Breast epithelium (tissue), 4 donors: Measurements from ENCODE around the gene SUPT16H. TPM values are rescaled to one million over a fixed set of nuclear protein-coding genes. Genes with fewer than 3 reads are reported as not detected.

Experiments used
- DNase-seq, 2 donors: peaks; one replicate each; pipeline ENCODE4 v3.0.0-alpha.2; 2019; ENCODE audit warnings: low spot score in 2 of 2
- H3K27ac ChIP-seq, 2 donors: fragments of 200-600 bp; sonication (generic) in 1 of 2; one replicate each; pipeline ENCODE4 v1.5.1; 2016 to 2019; ENCODE audit warnings: mild to moderate bottlenecking in 1 of 2
- H3K27me3 ChIP-seq, 2 donors: fragments of 200-600 bp; sonication (generic) in 1 of 2; one replicate each; pipeline versions ENCODE4 v1.5.1 to v1.6.0; 2017 to 2019; ENCODE audit warnings: control low read depth in 1 of 2, mild to moderate bottlenecking in 1 of 2
- H3K36me3 ChIP-seq: fragments of 200-600 bp; one replicate; pipeline ENCODE4 v1.5.1; 2019
- H3K4me1 ChIP-seq, 2 donors: fragments of 200-600 bp; sonication (generic); one replicate each; pipeline ENCODE4 v1.5.1; 2016 to 2019; ENCODE audit warnings: control low read depth in 1 of 2
- H3K4me3 ChIP-seq, 3 donors: fragments of 200-600 bp; sonication (generic); 1 replicate in 2 of 3; 2 replicates in 1 of 3; pipeline ENCODE4 v1.5.1; 2016 to 2019; ENCODE audit warnings: mild to moderate bottlenecking in 3 of 3, moderate library complexity in 2 of 3
- H3K9me3 ChIP-seq, 2 donors: fragments of 200-600 bp; sonication (generic) in 1 of 2; one replicate each; pipeline ENCODE4 v1.5.1; 2016 to 2019; ENCODE audit warnings: control low read depth in 1 of 2
- POLR2A ChIP-seq: fragments of 450-650 bp; IDR thresholded peaks from one replicate; pipeline ENCODE4 v1.6.1; 2016; ENCODE audit warnings: antibody characterized with exemption, mild to moderate bottlenecking, moderate library complexity
- POLR2AphosphoS5 ChIP-seq, 3 donors: sonication (generic); formaldehyde crosslinking; IDR thresholded peaks; one replicate each; pipeline ENCODE4 v1.6.1; 2017; ENCODE audit warnings: antibody characterized with exemption in 3 of 3
- intact Hi-C: fragments of 100-400 bp; cut with DNase I; formaldehyde crosslinking; loops from one replicate; pipeline ENCODE4 v1.15.1; 2023; ENCODE audit warnings: low total_unique reads
- total RNA-seq, 3 donors: library from RNA; depleted of rRNA; stranded (reverse); fragments of >200 nt; gene quantifications; one replicate each; pipeline ENCODE4 v1.1.0, GENCODE V29; 2016
- TF ChIP-seq, protein P1 (sequence below), 3 donors: fragments of 450-650 bp; IDR thresholded peaks; one replicate each; pipeline ENCODE4 v1.5.1; 2016 to 2017; ENCODE audit warnings: antibody characterized with exemption in 3 of 3, mild to moderate bottlenecking in 3 of 3, moderate library complexity in 3 of 3

Gene SUPT16H
- 10 to 100 TPM; 66.1 to 79.3 (median 73.1) TPM for total RNA-seq

DNA sequence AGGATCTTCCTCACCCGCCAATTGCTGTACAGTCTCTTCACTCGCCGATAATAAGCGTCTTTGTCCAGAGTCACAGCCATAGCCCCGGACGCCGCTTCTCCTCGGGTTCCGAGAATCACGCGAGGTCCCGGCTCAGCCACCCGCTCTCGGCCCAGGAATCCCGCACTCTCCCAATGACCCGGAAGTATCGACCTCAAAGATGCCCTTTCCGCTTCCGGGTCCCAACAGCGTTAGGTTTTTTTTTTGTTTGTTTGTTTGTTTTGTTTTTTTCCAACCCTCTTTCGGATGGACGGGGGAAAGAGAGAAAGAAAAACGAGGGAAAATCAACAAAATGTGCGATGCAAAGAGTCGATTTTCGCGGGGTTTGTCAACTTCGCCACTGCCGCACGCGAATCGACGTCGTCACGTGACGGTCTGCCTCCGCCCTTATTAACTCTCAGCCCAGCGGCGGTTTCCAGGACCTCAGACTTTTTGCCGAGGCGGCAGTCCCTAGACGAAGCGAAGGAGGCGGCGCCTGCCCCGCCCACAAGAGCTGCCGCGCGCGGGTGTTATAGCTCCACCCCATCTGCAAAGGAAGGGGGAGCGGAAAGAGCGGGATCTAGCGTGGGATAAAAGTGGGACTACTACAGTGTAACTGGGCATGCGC is at the start of gene SUPT16H:
TSS of gene SUPT16H (minus strand) at position 172 of the 646 bp plus-strand sequence. CDS start at position 80, 92 bp downstream.
- H3K4me3 ChIP-seq, result peak within 1 kb of the TSS; percentile 62 to 71 (median 68)
- H3K27ac ChIP-seq, result peak within 1 kb of the TSS; percentile 79 to 84
- TF ChIP-seq POLR2AphosphoS5 (IDR thresholded peaks at IDR 0.05) (peak in 2 of 3 donors; percentile 60 to 83), POLR2A (peak; percentile 38)
- TF ChIP-seq, protein P1, sequence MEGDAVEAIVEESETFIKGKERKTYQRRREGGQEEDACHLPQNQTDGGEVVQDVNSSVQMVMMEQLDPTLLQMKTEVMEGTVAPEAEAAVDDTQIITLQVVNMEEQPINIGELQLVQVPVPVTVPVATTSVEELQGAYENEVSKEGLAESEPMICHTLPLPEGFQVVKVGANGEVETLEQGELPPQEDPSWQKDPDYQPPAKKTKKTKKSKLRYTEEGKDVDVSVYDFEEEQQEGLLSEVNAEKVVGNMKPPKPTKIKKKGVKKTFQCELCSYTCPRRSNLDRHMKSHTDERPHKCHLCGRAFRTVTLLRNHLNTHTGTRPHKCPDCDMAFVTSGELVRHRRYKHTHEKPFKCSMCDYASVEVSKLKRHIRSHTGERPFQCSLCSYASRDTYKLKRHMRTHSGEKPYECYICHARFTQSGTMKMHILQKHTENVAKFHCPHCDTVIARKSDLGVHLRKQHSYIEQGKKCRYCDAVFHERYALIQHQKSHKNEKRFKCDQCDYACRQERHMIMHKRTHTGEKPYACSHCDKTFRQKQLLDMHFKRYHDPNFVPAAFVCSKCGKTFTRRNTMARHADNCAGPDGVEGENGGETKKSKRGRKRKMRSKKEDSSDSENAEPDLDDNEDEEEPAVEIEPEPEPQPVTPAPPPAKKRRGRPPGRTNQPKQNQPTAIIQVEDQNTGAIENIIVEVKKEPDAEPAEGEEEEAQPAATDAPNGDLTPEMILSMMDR (IDR thresholded peaks at IDR 0.05), result peak in 1 of 3 donors; percentile 7
- DNase-seq, result peak; percentile 93 to 94
- intact Hi-C loops, result no loop called here
- peaks cover 4% of the 10 kb centered on the region for H3K36me3 ChIP-seq
- peaks cover 0 to 4% of the 10 kb centered on the region in 2 donors for H3K4me1 ChIP-seq
- H3K27me3 ChIP-seq, result no peaks in the 10 kb centered on the region
- H3K9me3 ChIP-seq, result no peaks in the 10 kb centered on the region

DNA sequence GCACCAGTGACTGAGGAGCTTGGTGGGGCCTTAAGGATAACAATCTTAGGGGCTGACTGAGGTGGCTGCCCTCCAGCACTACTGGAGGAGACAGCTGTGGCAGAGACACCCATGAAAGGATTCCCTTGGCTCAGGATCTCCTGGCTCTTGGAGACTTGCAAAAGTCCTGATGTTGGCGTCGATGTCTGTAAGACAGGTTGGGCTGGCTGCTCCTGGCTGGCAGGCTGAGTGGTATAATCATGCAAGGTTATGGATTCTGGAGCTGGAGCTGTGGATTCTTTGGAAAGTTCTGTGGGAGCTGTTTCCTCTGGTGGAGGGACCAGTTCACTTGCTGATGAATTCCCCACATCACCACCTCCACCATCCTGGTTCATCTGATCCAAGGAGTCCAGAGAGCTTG is 47.3 kb upstream of the SUPT16H start:
- peaks cover 0 to 7% of the 10 kb centered on the region in 2 donors for H3K4me1 ChIP-seq
- intact Hi-C loops, result no loop called here
- no peak for TF ChIP-seq POLR2A
- no peak for TF ChIP-seq POLR2AphosphoS5 (IDR thresholded peaks at IDR 0.05)
- TF ChIP-seq, protein P1 (IDR thresholded peaks at IDR 0.05), result no peak
- no peak overlapping the region for H3K4me3 ChIP-seq
- H3K9me3 ChIP-seq, result no peaks in the 10 kb centered on the region
- no peak for DNase-seq
- H3K27me3 ChIP-seq, result no peaks in the 10 kb centered on the region
- no peak overlapping the region for H3K27ac ChIP-seq
- H3K36me3 ChIP-seq, result peaks cover 8% of the 10 kb centered on the region

DNA sequence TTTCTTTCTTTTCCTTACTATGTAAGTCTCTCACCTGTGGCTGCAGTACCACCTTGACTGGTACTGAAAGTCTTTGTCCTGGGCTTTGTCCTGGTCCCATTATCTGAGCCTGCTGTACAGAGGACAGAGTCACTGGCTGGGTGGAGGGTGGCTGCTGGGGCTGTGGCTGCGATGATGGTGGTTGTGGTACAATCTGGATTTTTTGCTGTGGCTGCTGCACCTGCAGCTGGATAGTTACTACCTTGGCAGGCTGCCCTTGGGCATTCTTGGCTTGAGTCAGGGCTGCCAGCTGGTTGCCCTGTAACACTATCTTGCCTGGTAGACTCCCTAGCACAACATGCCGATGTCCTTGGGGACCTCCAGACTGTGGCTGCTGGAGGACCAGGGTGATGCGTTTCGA is 45.1 kb upstream of the SUPT16H start:
- TF ChIP-seq, protein P1 (IDR thresholded peaks at IDR 0.05), result no peak
- TF ChIP-seq POLR2AphosphoS5 (IDR thresholded peaks at IDR 0.05) (no peak), POLR2A (no peak)
- no peak overlapping the region for H3K27ac ChIP-seq
- no peak for DNase-seq
- H3K4me3 ChIP-seq, result no peak overlapping the region
- no peaks in the 10 kb centered on the region for H3K9me3 ChIP-seq
- H3K4me1 ChIP-seq, result no peaks in the 10 kb centered on the region
- peaks cover 8% of the 10 kb centered on the region for H3K36me3 ChIP-seq
- intact Hi-C loops, result no loop called here
- no peaks in the 10 kb centered on the region for H3K27me3 ChIP-seq

DNA sequence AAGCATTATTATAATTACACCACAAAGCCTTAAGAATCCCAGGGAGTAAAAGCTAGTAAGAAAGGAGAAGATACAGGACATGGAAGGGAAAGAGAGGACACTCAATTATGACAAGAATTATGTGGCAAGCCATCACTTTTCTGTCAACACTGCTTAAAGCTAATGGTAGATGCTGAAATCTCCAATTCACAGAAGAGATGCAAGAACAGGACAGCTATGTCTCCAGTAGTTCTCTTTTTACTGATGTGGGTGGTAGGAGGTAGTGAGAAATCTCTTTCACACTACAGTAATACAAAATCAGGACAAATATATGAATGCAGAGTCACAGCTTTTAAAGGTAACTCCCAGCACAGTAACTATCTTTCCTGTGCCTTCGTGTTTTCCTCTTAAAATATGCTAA is 42.9 kb upstream of the SUPT16H start:
- intact Hi-C loops, result no loop called here
- Histone ChIP-seq H3K36me3 (peaks cover 8% of the 10 kb centered on the region), H3K4me3 (no peak overlapping the region), H3K4me1 (no peaks in the 10 kb centered on the region), H3K27me3 (no peaks in the 10 kb centered on the region), H3K27ac (no peak overlapping the region), H3K9me3 (no peaks in the 10 kb centered on the region)
- TF ChIP-seq POLR2AphosphoS5 (IDR thresholded peaks at IDR 0.05), result no peak
- TF ChIP-seq, protein P1 (IDR thresholded peaks at IDR 0.05), result no peak
- no peak for TF ChIP-seq POLR2A
- DNase-seq, result no peak

DNA sequence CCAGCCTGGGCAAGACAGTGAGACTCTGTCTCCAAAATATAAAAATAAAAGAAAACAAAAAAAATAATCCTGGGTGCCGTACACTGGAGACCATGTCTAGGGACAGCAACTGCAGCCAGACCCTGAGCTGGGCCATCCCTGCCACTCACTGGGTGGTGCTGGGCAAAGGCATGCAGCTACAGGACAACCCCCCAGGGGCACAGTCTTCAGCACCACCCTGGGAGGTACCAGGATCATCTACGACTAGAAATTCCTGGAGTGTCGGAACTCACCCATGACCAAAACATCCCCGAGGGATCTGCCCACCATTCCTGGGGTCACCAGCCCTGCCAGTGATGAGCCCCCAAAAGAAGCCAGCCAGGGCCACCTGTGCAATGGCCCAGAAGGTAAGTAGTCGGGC is 35.7 kb upstream of the SUPT16H start:
- Histone ChIP-seq H3K9me3 (no peaks in the 10 kb centered on the region), H3K27ac (no peak overlapping the region), H3K4me3 (no peak overlapping the region), H3K4me1 (no peaks in the 10 kb centered on the region), H3K36me3 (peaks cover 9% of the 10 kb centered on the region), H3K27me3 (no peaks in the 10 kb centered on the region)
- TF ChIP-seq POLR2AphosphoS5 (IDR thresholded peaks at IDR 0.05), result no peak
- TF ChIP-seq POLR2A, result no peak
- TF ChIP-seq, protein P1 (IDR thresholded peaks at IDR 0.05), result no peak
- intact Hi-C loops, result no loop called here
- no peak for DNase-seq
